Gastroesophageal sphincter (tissue), 4 donors: ENCODE measurements around the gene MACROD2. TPM values are rescaled to one million over a fixed set of nuclear protein-coding genes. Genes with fewer than 3 reads are reported as not detected.

Source experiments
- ATAC-seq: fragments of 150-250 bp; one replicate; pipeline ENCODE4 v1.9.1; 2016; ENCODE audit warnings: mild to moderate bottlenecking, moderate library complexity
- H3K27ac ChIP-seq, 4 donors: fragments of 200-600 bp; sonication (generic) in 3 of 4; 1 replicate in 3 of 4; 2 replicates in 1 of 4; pipeline ENCODE4 v1.5.1; 2016 to 2019
- H3K27me3 ChIP-seq: fragments of 200-600 bp; sonication (generic); one replicate; pipeline ENCODE4 v1.5.1; 2019
- H3K36me3 ChIP-seq, 2 donors: fragments of 200-600 bp; sonication (generic); one replicate each; pipeline ENCODE4 v1.5.1; 2019; ENCODE audit warnings: control low read depth in 1 of 2
- H3K4me1 ChIP-seq, 3 donors: fragments of 200-600 bp; sonication (generic); 1 replicate in 2 of 3; 2 replicates in 1 of 3; pipeline ENCODE4 v1.5.1; 2016 to 2019; ENCODE audit warnings: control low read depth in 2 of 3
- H3K4me3 ChIP-seq, 2 donors: fragments of 200-600 bp; sonication (generic); one replicate each; pipeline ENCODE4 v1.5.1; 2019; ENCODE audit warnings: mild to moderate bottlenecking in 1 of 2, moderate library complexity in 1 of 2
- H3K9me3 ChIP-seq, 3 donors: fragments of 200-600 bp; sonication (generic); one replicate each; pipeline ENCODE4 v1.5.1; 2017 to 2019; ENCODE audit warnings: control low read depth in 2 of 3
- EP300 ChIP-seq: sonication (generic); formaldehyde crosslinking; IDR thresholded peaks from one replicate; pipeline ENCODE4 v1.6.1; 2017; ENCODE audit warnings: antibody characterized with exemption, mild to moderate bottlenecking
- POLR2A ChIP-seq, 2 donors: fragments of 450-650 bp; IDR thresholded peaks; one replicate each; pipeline ENCODE4 v1.6.1; 2017; ENCODE audit warnings: antibody characterized with exemption in 2 of 2, mild to moderate bottlenecking in 2 of 2, moderate library complexity in 1 of 2
- POLR2AphosphoS5 ChIP-seq: sonication (generic); formaldehyde crosslinking; IDR thresholded peaks from one replicate; pipeline ENCODE4 v1.6.1; 2017; ENCODE audit warnings: antibody characterized with exemption
- WGBS, 2 donors: methylation state at CpG; one replicate each; pipeline ENCODE4 v1.1.5; 2018; ENCODE audit warnings: low coverage in 1 of 2; 5-methylcytosine and 5-hydroxymethylcytosine counted together
- total RNA-seq, 4 donors: library from RNA; depleted of rRNA; stranded (reverse); fragments of >200 nt; gene quantifications; one replicate each; pipeline ENCODE4 v1.1.0, GENCODE V29; 2016
- TF ChIP-seq, protein P1 (sequence below), 4 experiments: fragments of 200-600 bp in 2 of 4; fragments of 450-650 bp in 2 of 4; sonication (generic) in 1 of 4; IDR thresholded peaks; one replicate each; pipeline ENCODE4 v1.5.1; 2017 to 2019; ENCODE audit warnings: antibody characterized with exemption in 4 of 4, mild to moderate bottlenecking in 2 of 4, moderate library complexity in 2 of 4

MACROD2 gene
- total RNA-seq, 4 donors from 2014 or later = 4.0 to 12.1 (median 7.4) TPM

DNA sequence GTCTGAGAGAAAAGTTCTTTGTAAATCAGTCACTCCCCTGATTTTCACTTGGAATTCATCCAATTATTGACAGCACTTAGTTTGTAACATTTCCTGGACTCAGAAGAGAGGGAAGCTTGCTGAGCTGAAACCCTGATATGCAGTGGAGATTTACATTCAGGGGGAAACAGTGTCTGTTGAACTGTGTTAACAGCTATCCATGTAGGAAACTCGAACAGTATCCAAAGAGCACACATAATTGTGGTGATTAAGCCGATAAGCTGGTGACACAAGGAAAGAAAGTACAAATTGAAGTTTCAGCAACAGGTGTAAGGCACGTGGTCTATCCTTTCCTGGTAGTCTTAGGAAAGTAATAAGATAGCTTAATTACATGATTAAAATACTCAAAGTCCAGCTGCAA lies 420.2 kb downstream of the MACROD2 start:
- Histone ChIP-seq H3K4me3 (no peak overlapping the region), H3K9me3 (no peaks in the 10 kb centered on the region), H3K36me3 (no peaks in the 10 kb centered on the region), H3K27ac (no peak overlapping the region), H3K27me3 (no peaks in the 10 kb centered on the region), H3K4me1 (no peaks in the 10 kb centered on the region)
- TF ChIP-seq POLR2A (IDR thresholded peaks at IDR 0.05) (no peak), EP300 (no peak), POLR2AphosphoS5 (no peak)
- TF ChIP-seq, protein P1, sequence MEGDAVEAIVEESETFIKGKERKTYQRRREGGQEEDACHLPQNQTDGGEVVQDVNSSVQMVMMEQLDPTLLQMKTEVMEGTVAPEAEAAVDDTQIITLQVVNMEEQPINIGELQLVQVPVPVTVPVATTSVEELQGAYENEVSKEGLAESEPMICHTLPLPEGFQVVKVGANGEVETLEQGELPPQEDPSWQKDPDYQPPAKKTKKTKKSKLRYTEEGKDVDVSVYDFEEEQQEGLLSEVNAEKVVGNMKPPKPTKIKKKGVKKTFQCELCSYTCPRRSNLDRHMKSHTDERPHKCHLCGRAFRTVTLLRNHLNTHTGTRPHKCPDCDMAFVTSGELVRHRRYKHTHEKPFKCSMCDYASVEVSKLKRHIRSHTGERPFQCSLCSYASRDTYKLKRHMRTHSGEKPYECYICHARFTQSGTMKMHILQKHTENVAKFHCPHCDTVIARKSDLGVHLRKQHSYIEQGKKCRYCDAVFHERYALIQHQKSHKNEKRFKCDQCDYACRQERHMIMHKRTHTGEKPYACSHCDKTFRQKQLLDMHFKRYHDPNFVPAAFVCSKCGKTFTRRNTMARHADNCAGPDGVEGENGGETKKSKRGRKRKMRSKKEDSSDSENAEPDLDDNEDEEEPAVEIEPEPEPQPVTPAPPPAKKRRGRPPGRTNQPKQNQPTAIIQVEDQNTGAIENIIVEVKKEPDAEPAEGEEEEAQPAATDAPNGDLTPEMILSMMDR (IDR thresholded peaks at IDR 0.05) = no peak
- ATAC-seq = no peak
- 69 to 75% methylated on average over 3 of the region's 3 CpGs for WGBS, 2 donors

DNA sequence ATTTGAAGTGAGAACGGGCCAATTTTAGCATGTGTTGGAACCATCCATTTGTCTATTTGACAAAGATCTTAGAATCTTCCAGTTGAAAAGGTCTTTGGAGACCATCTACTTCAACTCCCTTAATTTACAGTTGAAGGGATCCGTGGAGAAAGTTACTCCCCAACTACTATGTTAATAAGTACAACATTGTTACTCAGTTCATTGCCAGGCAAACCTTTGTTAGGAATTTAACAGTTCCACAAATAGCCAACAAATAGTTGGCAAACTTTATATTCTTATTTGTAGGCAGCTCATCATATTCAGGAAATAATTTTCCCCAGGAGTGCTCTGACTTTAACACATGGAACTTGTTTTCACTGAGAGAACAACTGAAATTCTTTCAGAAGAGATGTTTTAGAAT lies 423.1 kb downstream of the MACROD2 start:
- Histone ChIP-seq H3K4me1 (no peaks in the 10 kb centered on the region), H3K4me3 (no peak overlapping the region), H3K27ac (no peak overlapping the region), H3K36me3 (no peaks in the 10 kb centered on the region), H3K9me3 (no peaks in the 10 kb centered on the region), H3K27me3 (no peaks in the 10 kb centered on the region)
- WGBS, 2 donors = 32 to 58% methylated on average over 2 of the region's 2 CpGs
- TF ChIP-seq EP300 = no peak
- no peak for TF ChIP-seq POLR2AphosphoS5
- TF ChIP-seq POLR2A (IDR thresholded peaks at IDR 0.05) = no peak
- TF ChIP-seq, protein P1 (IDR thresholded peaks at IDR 0.05) = no peak
- no peak for ATAC-seq

DNA sequence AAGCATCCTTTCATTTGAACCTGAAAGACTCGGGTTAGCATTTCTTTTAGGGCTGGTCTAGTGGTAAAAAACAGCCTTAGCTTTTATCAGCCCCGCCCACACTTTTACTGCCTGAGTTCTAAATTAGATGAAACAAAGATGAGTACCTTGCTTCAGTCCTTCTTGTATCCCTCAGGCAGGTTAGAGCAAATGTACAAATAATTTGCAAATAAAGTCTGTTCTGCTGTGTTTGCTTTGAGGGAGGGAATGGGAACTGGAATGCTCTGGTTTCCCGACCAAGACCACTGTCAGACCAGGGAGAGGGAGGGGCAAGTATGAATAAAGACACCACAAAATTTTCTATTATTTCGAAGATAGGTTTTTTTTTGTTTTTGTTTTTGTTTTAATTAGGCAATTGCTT lies 427.6 kb downstream of the MACROD2 start:
- 81 to 93% methylated on average over 4 of the region's 4 CpGs for WGBS, 2 donors
- TF ChIP-seq, protein P1 (IDR thresholded peaks at IDR 0.05) = no peak
- TF ChIP-seq EP300 = no peak
- no peak for TF ChIP-seq POLR2AphosphoS5
- TF ChIP-seq POLR2A (IDR thresholded peaks at IDR 0.05) = no peak
- no peaks in the 10 kb centered on the region for H3K36me3 ChIP-seq
- no peaks in the 10 kb centered on the region for H3K27me3 ChIP-seq
- ATAC-seq = no peak
- no peak overlapping the region for H3K27ac ChIP-seq
- H3K4me3 ChIP-seq = no peak overlapping the region
- no peaks in the 10 kb centered on the region for H3K9me3 ChIP-seq
- H3K4me1 ChIP-seq = no peaks in the 10 kb centered on the region

DNA sequence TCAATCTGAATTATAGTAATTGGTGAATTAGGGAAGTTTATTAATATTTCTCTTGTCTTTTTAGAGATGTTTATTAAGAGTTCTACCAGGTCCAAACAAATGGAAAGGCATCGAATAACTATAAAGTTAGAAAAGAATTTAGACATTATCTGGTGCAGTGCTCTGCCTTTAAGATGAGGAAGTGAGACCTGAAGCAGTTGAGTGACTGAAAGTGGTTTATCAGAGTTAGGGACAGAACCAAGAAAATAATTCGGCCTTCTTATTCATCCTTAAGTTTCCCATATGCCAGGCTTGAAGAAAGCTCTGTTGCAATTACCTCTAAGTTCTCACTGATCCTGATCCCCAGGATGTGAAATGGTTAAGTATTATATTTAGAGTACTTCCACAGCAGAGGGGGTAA lies 436.3 kb downstream of the MACROD2 start:
- Histone ChIP-seq H3K9me3 (no peaks in the 10 kb centered on the region), H3K36me3 (no peaks in the 10 kb centered on the region), H3K27ac (no peak overlapping the region), H3K4me1 (no peaks in the 10 kb centered on the region), H3K4me3 (no peak overlapping the region), H3K27me3 (no peaks in the 10 kb centered on the region)
- WGBS, 2 donors = 84 to 94% methylated on average over 2 of the region's 2 CpGs
- TF ChIP-seq POLR2AphosphoS5 (no peak), EP300 (no peak)
- TF ChIP-seq, protein P1 (IDR thresholded peaks at IDR 0.05) = no peak
- no peak for ATAC-seq

DNA sequence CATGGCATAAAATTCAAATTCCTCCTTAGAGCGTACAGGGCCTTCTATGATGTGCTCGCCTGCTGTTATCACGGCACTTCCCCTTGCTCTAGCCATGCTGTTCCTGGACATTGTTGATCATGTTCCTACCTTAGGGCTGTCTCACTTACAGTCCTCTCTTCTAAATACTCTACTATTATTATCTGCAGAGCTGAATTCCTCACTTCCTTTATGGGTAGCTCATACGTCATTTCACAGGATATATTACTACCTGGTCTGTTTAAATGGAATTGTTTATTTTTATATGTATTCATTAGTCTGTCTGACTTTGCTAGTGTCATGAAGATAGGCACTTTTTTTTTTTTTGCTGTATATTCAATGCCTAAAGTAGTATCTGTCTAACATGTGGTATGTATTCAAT lies 436.8 kb downstream of the MACROD2 start:
- H3K27me3 ChIP-seq = no peaks in the 10 kb centered on the region
- H3K9me3 ChIP-seq = no peaks in the 10 kb centered on the region
- no peak overlapping the region for H3K4me3 ChIP-seq
- H3K27ac ChIP-seq = no peak overlapping the region
- H3K36me3 ChIP-seq = no peaks in the 10 kb centered on the region
- 64 to 74% methylated on average over 4 of the region's 4 CpGs for WGBS, 2 donors
- ATAC-seq = no peak
- no peaks in the 10 kb centered on the region for H3K4me1 ChIP-seq
- TF ChIP-seq EP300 (no peak), POLR2AphosphoS5 (no peak), POLR2A (IDR thresholded peaks at IDR 0.05) (no peak)
- TF ChIP-seq, protein P1 (IDR thresholded peaks at IDR 0.05) = no peak
